DOHH2 (cell line): ENCODE measurements around the gene HOXD8.

Experiments
- CTCF ChIP-seq: fragments of 200-600 bp; sonication (generic); IDR thresholded peaks from one replicate; pipeline ENCODE4 v1.5.1; 2014; ENCODE audit warnings: antibody characterized with exemption, mild to moderate bottlenecking, low read depth, low read length; ENCODE audit not compliant: poor library complexity, severe bottlenecking
- EZH2phosphoT487 ChIP-seq: fragments of 200-600 bp; sonication (generic); IDR thresholded peaks from 2 replicates; pipeline ENCODE4 v1.6.1; 2017; ENCODE audit warnings: borderline replicate concordance, mild to moderate bottlenecking, antibody characterized with exemption, low read length, moderate library complexity, mixed read lengths

- TF ChIP-seq CTCF, result no peak
- no peak for TF ChIP-seq EZH2phosphoT487
These were observed 6.7 kb upstream of the HOXD8 start, which contains the start of gene HOXD9 for GRCh38 chr2:176122683-176123410.
